ENCODE results near the gene MYO1B. TPM values are rescaled to one million over a fixed set of nuclear protein-coding genes. Genes with fewer than 3 reads are reported as not detected.

MYO1B gene
- total RNA-seq, 1 experiment from 2014 or later = 43.2 TPM

DNA sequence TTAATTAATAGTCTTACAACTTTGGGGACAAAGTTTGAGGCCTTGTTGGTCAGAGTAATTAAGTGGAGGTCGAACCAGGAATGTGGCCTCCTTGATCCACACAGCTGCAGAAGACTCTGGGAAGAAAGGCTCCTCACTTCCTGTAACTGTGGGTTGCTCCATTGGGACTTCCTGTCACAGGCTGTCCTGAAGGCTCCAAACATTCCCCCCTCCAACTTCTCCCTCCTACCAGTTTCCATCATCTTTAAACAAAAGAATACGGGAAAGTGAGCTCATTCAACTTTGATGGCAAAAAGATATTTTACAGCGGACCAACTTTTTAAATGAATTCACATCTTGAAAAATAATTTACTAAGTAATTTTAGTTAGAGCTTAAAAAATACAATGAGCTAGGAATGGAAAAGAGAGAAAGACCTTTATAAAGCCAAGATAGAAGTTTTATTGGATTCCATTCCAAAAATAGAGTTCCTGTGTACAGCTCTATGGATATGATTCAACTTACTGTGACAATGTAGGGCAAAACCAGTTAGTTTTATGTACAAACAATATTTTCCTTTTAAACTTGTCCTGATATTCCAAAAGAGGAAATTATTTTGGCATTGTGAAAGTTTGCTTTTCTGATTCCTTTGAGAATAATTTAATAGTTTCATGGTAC is 220.7 kb downstream of the MYO1B start:
- Histone ChIP-seq H3K23me2 (ENCODE audit: insufficient read length, low read depth, low read length, poor library complexity, severe bottlenecking) (no peaks in the 10 kb centered on the region), H3K18ac (ENCODE audit: insufficient read length, low read depth, low read length) (no peak overlapping the region), H2BK120ac (ENCODE audit: low read depth, low read length, poor library complexity, severe bottlenecking) (no peak overlapping the region), H3K4me2 (ENCODE audit: insufficient read depth, insufficient read length, low read length) (no peak overlapping the region), H3K27ac (ENCODE audit: insufficient read length, low read depth, low read length) (no peak overlapping the region), H2BK12ac (ENCODE audit: insufficient read length, low read depth, low read length) (no peak overlapping the region), H4K8ac (replicated peaks; ENCODE audit: insufficient read length, low read depth, low read length) (no peak overlapping the region), H3K23ac (ENCODE audit: insufficient read length, low read depth, low read length) (no peak overlapping the region), H4K91ac (ENCODE audit: insufficient read length, low read depth, low read length) (no peak overlapping the region), H3K79me1 (ENCODE audit: insufficient read depth, low read depth, low read length, poor library complexity, severe bottlenecking) (no peaks in the 10 kb centered on the region), H2BK15ac (ENCODE audit: low read depth, low read length) (no peak overlapping the region), H2BK5ac (ENCODE audit: insufficient read length, low read length) (no peak overlapping the region), H3K9ac (ENCODE audit: extremely low read depth, insufficient read length, low read length) (no peak overlapping the region), H2BK20ac (ENCODE audit: low read depth, low read length, poor library complexity, severe bottlenecking) (no peak overlapping the region), H3K14ac (ENCODE audit: insufficient read depth, low read length) (no peak overlapping the region), H4K20me1 (ENCODE audit: control insufficient read depth, insufficient read depth, insufficient read length) (no peaks in the 10 kb centered on the region), H3K4me1 (ENCODE audit: insufficient read depth, low read length) (no peaks in the 10 kb centered on the region), H3K9me3 (ENCODE audit: control insufficient read depth, low read depth, low read length) (no peaks in the 10 kb centered on the region), H3K4ac (ENCODE audit: low read depth, low read length) (no peak overlapping the region), H3K27me3 (ENCODE audit: insufficient read depth, low read length) (no peaks in the 10 kb centered on the region), H3T11ph (ENCODE audit: low read length) (no peak overlapping the region), H2AK5ac (ENCODE audit: insufficient read length, low read length) (no peak overlapping the region), H3K56ac (ENCODE audit: insufficient read length, low read depth, low read length) (no peak overlapping the region), H2AFZ (ENCODE audit: low read length) (peak overlapping the region; percentile 22), H3K79me2 (ENCODE audit: insufficient read depth, low read length) (no peaks in the 10 kb centered on the region), H4K5ac (ENCODE audit: insufficient read length, low read depth, low read length) (no peak overlapping the region)
- TF ChIP-seq, protein P1, sequence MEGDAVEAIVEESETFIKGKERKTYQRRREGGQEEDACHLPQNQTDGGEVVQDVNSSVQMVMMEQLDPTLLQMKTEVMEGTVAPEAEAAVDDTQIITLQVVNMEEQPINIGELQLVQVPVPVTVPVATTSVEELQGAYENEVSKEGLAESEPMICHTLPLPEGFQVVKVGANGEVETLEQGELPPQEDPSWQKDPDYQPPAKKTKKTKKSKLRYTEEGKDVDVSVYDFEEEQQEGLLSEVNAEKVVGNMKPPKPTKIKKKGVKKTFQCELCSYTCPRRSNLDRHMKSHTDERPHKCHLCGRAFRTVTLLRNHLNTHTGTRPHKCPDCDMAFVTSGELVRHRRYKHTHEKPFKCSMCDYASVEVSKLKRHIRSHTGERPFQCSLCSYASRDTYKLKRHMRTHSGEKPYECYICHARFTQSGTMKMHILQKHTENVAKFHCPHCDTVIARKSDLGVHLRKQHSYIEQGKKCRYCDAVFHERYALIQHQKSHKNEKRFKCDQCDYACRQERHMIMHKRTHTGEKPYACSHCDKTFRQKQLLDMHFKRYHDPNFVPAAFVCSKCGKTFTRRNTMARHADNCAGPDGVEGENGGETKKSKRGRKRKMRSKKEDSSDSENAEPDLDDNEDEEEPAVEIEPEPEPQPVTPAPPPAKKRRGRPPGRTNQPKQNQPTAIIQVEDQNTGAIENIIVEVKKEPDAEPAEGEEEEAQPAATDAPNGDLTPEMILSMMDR (conservative IDR thresholded peaks at IDR 0.05) = no peak
- no peak for DNase-seq
- no peak overlapping the region for H3K4me3 Mint-ChIP-seq
- H3K9me3 Mint-ChIP-seq = no peaks in the 10 kb centered on the region
- WGBS (ENCODE audit: extremely low coverage, insufficient read length, low lambda C conversion rate) = no CpG with 5 or more reads among the region's 3 CpGs
- H3K4me1 Mint-ChIP-seq = peaks cover 4 to 6% of the 10 kb centered on the region in 2 experiments
- no peaks in the 10 kb centered on the region for H3K36me3 Mint-ChIP-seq (ENCODE audit: insufficient read depth in 1 of 3, low read depth in 3 of 3)
- no peaks in the 10 kb centered on the region for H3K27me3 Mint-ChIP-seq (ENCODE audit: low read depth)
- H3K27ac Mint-ChIP-seq = no peak overlapping the region

Measured in H9 (cell line).